ENCODE data around the gene SUGP1.

DNA sequence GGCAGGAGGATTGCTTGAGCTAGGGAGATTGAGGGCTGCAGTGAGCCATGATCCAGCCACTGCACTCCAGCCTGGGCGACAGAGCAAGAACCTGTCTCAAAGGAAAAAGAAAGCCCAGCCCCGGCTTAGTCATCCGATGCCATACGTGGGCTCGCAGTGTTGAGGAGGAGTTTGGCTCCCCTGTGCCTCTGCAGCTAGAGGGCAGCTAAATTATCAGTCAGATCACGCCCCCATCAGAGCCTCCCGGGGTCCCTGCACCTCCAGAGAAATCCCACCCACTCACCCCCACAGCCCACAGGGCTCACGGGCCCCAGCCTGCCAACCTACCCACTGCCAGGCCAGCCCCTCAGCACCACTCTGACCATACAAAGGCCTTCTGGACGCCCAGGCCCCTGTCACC lies 28.0 kb upstream of the SUGP1 start:
- TF ChIP-seq, protein P1, sequence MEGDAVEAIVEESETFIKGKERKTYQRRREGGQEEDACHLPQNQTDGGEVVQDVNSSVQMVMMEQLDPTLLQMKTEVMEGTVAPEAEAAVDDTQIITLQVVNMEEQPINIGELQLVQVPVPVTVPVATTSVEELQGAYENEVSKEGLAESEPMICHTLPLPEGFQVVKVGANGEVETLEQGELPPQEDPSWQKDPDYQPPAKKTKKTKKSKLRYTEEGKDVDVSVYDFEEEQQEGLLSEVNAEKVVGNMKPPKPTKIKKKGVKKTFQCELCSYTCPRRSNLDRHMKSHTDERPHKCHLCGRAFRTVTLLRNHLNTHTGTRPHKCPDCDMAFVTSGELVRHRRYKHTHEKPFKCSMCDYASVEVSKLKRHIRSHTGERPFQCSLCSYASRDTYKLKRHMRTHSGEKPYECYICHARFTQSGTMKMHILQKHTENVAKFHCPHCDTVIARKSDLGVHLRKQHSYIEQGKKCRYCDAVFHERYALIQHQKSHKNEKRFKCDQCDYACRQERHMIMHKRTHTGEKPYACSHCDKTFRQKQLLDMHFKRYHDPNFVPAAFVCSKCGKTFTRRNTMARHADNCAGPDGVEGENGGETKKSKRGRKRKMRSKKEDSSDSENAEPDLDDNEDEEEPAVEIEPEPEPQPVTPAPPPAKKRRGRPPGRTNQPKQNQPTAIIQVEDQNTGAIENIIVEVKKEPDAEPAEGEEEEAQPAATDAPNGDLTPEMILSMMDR (IDR thresholded peaks at IDR 0.05; ENCODE audit: low read depth, low read length, poor library complexity, severe bottlenecking), result no peak
- no peak for TF ChIP-seq EZH2phosphoT487 (IDR thresholded peaks at IDR 0.05; ENCODE audit: borderline replicate concordance, low read length)

Measured in DOHH2 (cell line).